Activated T-cell treated with anti-CD3 and anti-CD28 coated beads, Interleukin-2, amount 50 U/mL, for 48 hours (primary cell): ENCODE data around the gene VIT.
"Not testable (repeated sequence)": the region's sequence is repeated elsewhere in the genome, so short reads cannot be mapped to it uniquely, and the experiment has no call there.

ENCODE experiments used
- DNase-seq, 2 experiments: peaks; one replicate each; pipeline ENCODE4 v3.0.0-alpha.2; 2020

The VIT gene

GRCh38 chr2:36808386-36809068 lies 112.0 kb downstream of the VIT start:
- no peak for DNase-seq

GRCh38 chr2:36809069-36809445 lies 112.5 kb downstream of the VIT start:
- no peak for DNase-seq

- DNase-seq = no peak
These were observed 114.6 kb downstream of the VIT start for GRCh38 chr2:36811071-36811470.

- no peak for DNase-seq
These were observed 115.7 kb downstream of the VIT start for GRCh38 chr2:36812196-36812595.

GRCh38 chr2:36818542-36818941 lies 122.0 kb downstream of the VIT start:
- DNase-seq = no peak

- DNase-seq = no peak
These were observed 122.7 kb downstream of the VIT start for GRCh38 chr2:36819095-36819711.

- no peak for DNase-seq
These were observed 124.6 kb downstream of the VIT start for GRCh38 chr2:36820942-36821605.

- DNase-seq = no peak
These were observed 127.4 kb downstream of the VIT start for GRCh38 chr2:36823862-36824261.

- DNase-seq = no peak
These were observed 127.8 kb downstream of the VIT start for GRCh38 chr2:36824273-36824672.

GRCh38 chr2:36824683-36825082 lies 128.2 kb downstream of the VIT start:
- DNase-seq = not testable (repeated sequence)

- DNase-seq = no peak
These were observed 134.7 kb downstream of the VIT start for GRCh38 chr2:36831185-36831584.

- no peak for DNase-seq
These were observed 137.7 kb downstream of the VIT start for GRCh38 chr2:36834203-36834602.

GRCh38 chr2:36834731-36835524 lies 138.4 kb downstream of the VIT start:
- no peak for DNase-seq

- no peak for DNase-seq
These were observed 143.6 kb downstream of the VIT start for GRCh38 chr2:36839976-36840617.

GRCh38 chr2:36843838-36844237 lies 147.3 kb downstream of the VIT start:
- DNase-seq = no peak

GRCh38 chr2:36849265-36849664 lies 152.8 kb downstream of the VIT start:
- no peak for DNase-seq

- DNase-seq = no peak
These were observed 157.7 kb downstream of the VIT start for GRCh38 chr2:36854241-36854640.

GRCh38 chr2:36855429-36855828 lies 158.9 kb downstream of the VIT start:
- no peak for DNase-seq

GRCh38 chr2:36857713-36858112 lies 161.2 kb downstream of the VIT start:
- DNase-seq = no peak

- no peak for DNase-seq
These were observed 162.3 kb downstream of the VIT start for GRCh38 chr2:36858551-36859365.

GRCh38 chr2:36859366-36859792 lies 162.9 kb downstream of the VIT start:
- no peak for DNase-seq

- DNase-seq = no peak
These were observed 165.4 kb downstream of the VIT start for GRCh38 chr2:36861896-36862295.
